Lung (tissue), 12 donors: Measurements from ENCODE around the gene SDF4. TPM values are rescaled to one million over a fixed set of nuclear protein-coding genes. Genes with fewer than 3 reads are reported as not detected.

Experiments used
- ATAC-seq: fragments of 200-7000 bp; cut with Tn5 transposase; one replicate; pipeline ENCODE4 v1.9.1; 2020; ENCODE audit warnings: moderate number of reproducible peaks; ENCODE audit not compliant: insufficient read depth, low FRiP score
- DNase-seq, 3 donors: peaks; one replicate each; pipeline ENCODE4 v3.0.0-alpha.2; 2013 to 2017
- H3K27ac ChIP-seq, 2 donors: one replicate each; pipeline ENCODE4 v1.5.1; 2013; ENCODE audit warnings: mild to moderate bottlenecking in 2 of 2, moderate library complexity in 2 of 2, control low read depth in 1 of 2, inconsistent platforms in 1 of 2, low read depth in 1 of 2, low read length in 1 of 2
- H3K27me3 ChIP-seq, 3 donors: one replicate each; pipeline ENCODE4 v1.5.1; 2013; ENCODE audit warnings: low read length in 2 of 3; ENCODE audit not compliant: control insufficient read depth in 3 of 3, insufficient read depth in 3 of 3
- H3K36me3 ChIP-seq, 4 donors: one replicate each; pipeline ENCODE4 v1.5.1; 2013; ENCODE audit warnings: low read length in 4 of 4, mild to moderate bottlenecking in 1 of 4, moderate library complexity in 1 of 4; ENCODE audit not compliant: control insufficient read depth in 4 of 4, insufficient read depth in 4 of 4
- H3K4me1 ChIP-seq, 5 donors: one replicate each; pipeline ENCODE4 v1.5.1; 2013; ENCODE audit warnings: low read length in 5 of 5, mild to moderate bottlenecking in 2 of 5, moderate library complexity in 1 of 5; ENCODE audit not compliant: control insufficient read depth in 5 of 5, insufficient read depth in 5 of 5
- H3K4me3 ChIP-seq: one replicate; pipeline ENCODE4 v1.5.1; 2013; ENCODE audit warnings: mild to moderate bottlenecking, control low read depth, moderate library complexity
- H3K9ac ChIP-seq, 2 donors: one replicate each; pipeline ENCODE4 v1.5.1; 2013; ENCODE audit warnings: low read length in 2 of 2, control low read depth in 1 of 2; ENCODE audit not compliant: insufficient read depth in 1 of 2
- H3K9me3 ChIP-seq, 4 donors: one replicate each; pipeline ENCODE4 v1.5.1; 2013; ENCODE audit warnings: low read length in 3 of 4, mild to moderate bottlenecking in 1 of 4, moderate library complexity in 1 of 4; ENCODE audit not compliant: control insufficient read depth in 4 of 4, insufficient read depth in 3 of 4
- CTCF ChIP-seq: IDR thresholded peaks from 2 replicates; pipeline ENCODE4 v1.5.1; 2012; ENCODE audit warnings: mild to moderate bottlenecking; ENCODE audit errors: control extremely low read depth, extremely low read depth
- WGBS, 2 donors: extraction: QIAGEN DNeasy Blood & Tissue Kit; methylation state at CpG; one replicate each; pipeline ENCODE4 v1.1.7; 2013; 5-methylcytosine and 5-hydroxymethylcytosine counted together
- polyA plus RNA-seq, 2 donors: library from polyadenylated mRNA; stranded (reverse); fragments of 200-250 nt; gene quantifications; one replicate each; pipeline ENCODE4 v1.2.1, GENCODE V29; 2013
- total RNA-seq, 2 donors: library from RNA; depleted of rRNA in 1 of 2; stranded (reverse); fragments of >200 nt in 1 of 2; gene quantifications; one replicate each; pipeline ENCODE4 v1.2.1, GENCODE V29; 2014 to 2021
- donor health status: control.
- donor health status: control.
- donor health status: Bipolar disorder and iron deficiency.
- donor health status: healthy.
- donor health status: DM: yes; HTN: yes; CAD: no.

The SDF4 gene
- total and polyA plus RNA-seq, 4 donors: 65.7 to 189 (median 143) TPM

GRCh38 chr1:1264868-1265272 lies 33.1 kb upstream of the SDF4 start:
- DNase-seq (no peak), ATAC-seq (no peak)
- Histone ChIP-seq H3K36me3 (peaks cover 6 to 45% (median 12%) of the 10 kb centered on the region in 4 donors), H3K9ac (no peak overlapping the region), H3K4me3 (no peak overlapping the region), H3K27me3 (no peaks in the 10 kb centered on the region), H3K27ac (no peak overlapping the region), H3K9me3 (peaks cover 0 to 4% (median 0%) of the 10 kb centered on the region in 4 donors), H3K4me1 (peaks cover 0 to 10% (median 0%) of the 10 kb centered on the region in 5 donors)
- 86 to 90% methylated on average over 10 of the region's 10 CpGs for WGBS, 2 donors
- TF ChIP-seq CTCF: no peak

GRCh38 chr1:1264026-1264425 lies 32.2 kb upstream of the SDF4 start:
- Histone ChIP-seq H3K27ac (no peak overlapping the region), H3K4me1 (peaks cover 0 to 12% (median 0%) of the 10 kb centered on the region in 5 donors), H3K4me3 (no peak overlapping the region), H3K9ac (no peak overlapping the region), H3K27me3 (no peaks in the 10 kb centered on the region), H3K36me3 (peaks cover 6 to 51% (median 13%) of the 10 kb centered on the region in 4 donors), H3K9me3 (peaks cover 0 to 5% (median 0%) of the 10 kb centered on the region in 4 donors)
- ATAC-seq (no peak), DNase-seq (no peak)
- no peak for TF ChIP-seq CTCF
- WGBS, 2 donors: 88 to 91% methylated on average over 9 of the region's 9 CpGs

GRCh38 chr1:1262758-1263157 lies 31.0 kb upstream of the SDF4 start:
- ATAC-seq: no peak
- Histone ChIP-seq H3K27me3 (no peaks in the 10 kb centered on the region), H3K9me3 (peaks cover 0 to 5% (median 0%) of the 10 kb centered on the region in 4 donors), H3K4me1 (peaks cover 0 to 12% (median 0%) of the 10 kb centered on the region in 5 donors), H3K36me3 (peaks cover 6 to 55% (median 14%) of the 10 kb centered on the region in 4 donors), H3K27ac (no peak overlapping the region), H3K4me3 (no peak overlapping the region), H3K9ac (no peak overlapping the region)
- TF ChIP-seq CTCF: no peak
- no peak for DNase-seq
- WGBS, 2 donors: 82 to 89% methylated on average over 8 of the region's 8 CpGs

GRCh38 chr1:1262071-1262470 lies 30.3 kb upstream of the SDF4 start:
- peaks cover 0 to 10% (median 0%) of the 10 kb centered on the region in 5 donors for H3K4me1 ChIP-seq
- 97% methylated on average over 17 of the region's 17 CpGs for WGBS, 2 donors
- peaks cover 6 to 52% (median 14%) of the 10 kb centered on the region in 4 donors for H3K36me3 ChIP-seq
- H3K9me3 ChIP-seq: peaks cover 0 to 5% (median 0%) of the 10 kb centered on the region in 4 donors
- ATAC-seq (no peak), DNase-seq (no peak)
- H3K27me3 ChIP-seq: no peaks in the 10 kb centered on the region
- no peak overlapping the region for H3K27ac ChIP-seq
- no peak overlapping the region for H3K4me3 ChIP-seq
- no peak for TF ChIP-seq CTCF
- H3K9ac ChIP-seq: no peak overlapping the region
